ENCODE data around the gene KCNJ15.

Gene KCNJ15

GRCh38 chr21:38326899-38327298 is 70.1 kb downstream of the KCNJ15 start:
- DNase-seq (ENCODE audit: low read depth), result no peak

- DNase-seq (ENCODE audit: low read depth), result no peak
Observed at GRCh38 chr21:38327984-38328383, 71.2 kb downstream of the KCNJ15 start.

- DNase-seq (ENCODE audit: low read depth), result no peak
Observed at GRCh38 chr21:38329162-38329561, 72.4 kb downstream of the KCNJ15 start.

GRCh38 chr21:38330666-38331065 is 73.9 kb downstream of the KCNJ15 start:
- DNase-seq (ENCODE audit: low read depth), result no peak

- DNase-seq (ENCODE audit: low read depth), result no peak
Observed at GRCh38 chr21:38333301-38334272, 76.8 kb downstream of the KCNJ15 start.

- no peak for DNase-seq (ENCODE audit: low read depth)
Observed at GRCh38 chr21:38334866-38335265, 78.1 kb downstream of the KCNJ15 start.

- DNase-seq (ENCODE audit: low read depth), result no peak
Observed at GRCh38 chr21:38337793-38338192, 81.0 kb downstream of the KCNJ15 start.

- DNase-seq (ENCODE audit: low read depth), result no peak
Observed at GRCh38 chr21:38340131-38340530, 83.3 kb downstream of the KCNJ15 start.

GRCh38 chr21:38341546-38342012 is 84.8 kb downstream of the KCNJ15 start:
- no peak for DNase-seq (ENCODE audit: low read depth)

GRCh38 chr21:38342739-38343138 is 85.9 kb downstream of the KCNJ15 start:
- no peak for DNase-seq (ENCODE audit: low read depth)

- no peak for DNase-seq (ENCODE audit: low read depth)
Observed at GRCh38 chr21:38343691-38344090, 86.9 kb downstream of the KCNJ15 start.

- no peak for DNase-seq (ENCODE audit: low read depth)
Observed at GRCh38 chr21:38346286-38346685, 89.5 kb downstream of the KCNJ15 start.

GRCh38 chr21:38349111-38349746 is 92.4 kb downstream of the KCNJ15 start:
- DNase-seq (ENCODE audit: low read depth), result no peak

GRCh38 chr21:38349977-38350376 is 93.2 kb downstream of the KCNJ15 start:
- no peak for DNase-seq (ENCODE audit: low read depth)

GRCh38 chr21:38350684-38351083 is 93.9 kb downstream of the KCNJ15 start:
- DNase-seq (ENCODE audit: low read depth), result no peak

GRCh38 chr21:38351176-38351959 is 94.6 kb downstream of the KCNJ15 start:
- no peak for DNase-seq (ENCODE audit: low read depth)

- DNase-seq (ENCODE audit: low read depth), result no peak
Observed at GRCh38 chr21:38351961-38352521, 95.2 kb downstream of the KCNJ15 start.

GRCh38 chr21:38352536-38353219 is 95.9 kb downstream of the KCNJ15 start:
- no peak for DNase-seq (ENCODE audit: low read depth)

- DNase-seq (ENCODE audit: low read depth), result no peak
Observed at GRCh38 chr21:38354231-38354630, 97.4 kb downstream of the KCNJ15 start.

- no peak for DNase-seq (ENCODE audit: low read depth)
Observed at GRCh38 chr21:38354746-38355145, 98.0 kb downstream of the KCNJ15 start.

GRCh38 chr21:38355353-38355752 is 98.6 kb downstream of the KCNJ15 start:
- DNase-seq (ENCODE audit: low read depth), result no peak
